NCI-H526 (cell line): ENCODE measurements around the gene RHOBTB3.

Source experiments
- DNase-seq, 2 experiments: peaks; one replicate each; lab custom pipeline; 2025; lab: John Stamatoyannopoulos, UW

Gene RHOBTB3

GRCh38 chr5:95713960-95714710, 17.0 kb upstream of the RHOBTB3 start:
- DNase-seq, result no peak

DNA sequence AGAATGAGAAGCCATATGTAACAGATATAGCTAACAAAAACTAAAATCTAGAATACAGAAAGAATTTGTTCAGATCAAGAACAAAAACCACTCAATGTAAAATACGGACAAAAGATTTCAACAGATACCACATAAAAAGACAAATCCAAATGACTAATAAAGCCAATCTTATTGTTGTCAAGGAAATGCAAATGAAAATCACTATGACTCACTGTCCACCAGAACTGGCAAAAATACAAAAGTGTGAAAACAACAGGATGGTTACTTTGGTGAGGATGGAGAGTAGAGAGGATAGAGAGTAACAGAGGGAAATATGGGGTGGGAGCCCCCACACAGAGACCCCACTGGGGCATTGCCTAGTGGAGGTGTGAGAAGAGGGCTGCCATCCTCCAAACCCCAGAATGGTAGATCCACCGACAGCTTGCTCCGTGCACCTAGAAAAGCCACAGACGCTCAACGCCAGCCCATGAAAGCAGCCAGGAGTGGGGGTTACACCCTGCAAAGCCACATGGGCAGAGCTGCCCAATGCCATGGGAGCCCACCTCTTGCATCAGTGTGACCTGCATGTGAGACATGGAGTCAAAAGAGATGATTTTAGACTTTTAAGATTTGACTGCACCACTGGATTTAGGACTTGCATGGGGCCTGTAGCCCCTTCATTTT, 15.2 kb upstream of the RHOBTB3 start:
- DNase-seq, result no peak

- no peak for DNase-seq
Measured at GRCh38 chr5:95717439-95717838, 13.7 kb upstream of the RHOBTB3 start.

- no peak for DNase-seq
Measured at GRCh38 chr5:95718203-95718602, 12.9 kb upstream of the RHOBTB3 start.

DNA sequence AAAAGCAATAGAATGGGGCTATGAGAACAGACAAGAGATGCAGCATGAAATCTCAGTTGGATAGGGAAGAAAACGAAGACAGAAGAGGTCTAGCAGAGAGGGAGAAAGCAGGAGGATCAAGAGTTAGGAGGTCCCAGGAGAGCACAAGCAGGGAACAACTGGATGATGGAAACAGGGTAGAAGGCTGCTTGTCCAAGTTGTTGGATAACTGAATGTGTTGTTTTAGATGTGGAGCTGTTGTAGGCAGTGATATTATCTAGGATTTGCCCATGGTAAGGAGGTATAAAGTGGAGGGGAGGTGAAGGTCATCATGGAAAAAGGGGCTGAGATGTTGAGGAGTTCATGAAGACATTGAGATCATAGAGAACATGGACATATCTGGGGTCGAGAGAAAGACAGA, 12.4 kb upstream of the RHOBTB3 start:
- no peak for DNase-seq

DNA sequence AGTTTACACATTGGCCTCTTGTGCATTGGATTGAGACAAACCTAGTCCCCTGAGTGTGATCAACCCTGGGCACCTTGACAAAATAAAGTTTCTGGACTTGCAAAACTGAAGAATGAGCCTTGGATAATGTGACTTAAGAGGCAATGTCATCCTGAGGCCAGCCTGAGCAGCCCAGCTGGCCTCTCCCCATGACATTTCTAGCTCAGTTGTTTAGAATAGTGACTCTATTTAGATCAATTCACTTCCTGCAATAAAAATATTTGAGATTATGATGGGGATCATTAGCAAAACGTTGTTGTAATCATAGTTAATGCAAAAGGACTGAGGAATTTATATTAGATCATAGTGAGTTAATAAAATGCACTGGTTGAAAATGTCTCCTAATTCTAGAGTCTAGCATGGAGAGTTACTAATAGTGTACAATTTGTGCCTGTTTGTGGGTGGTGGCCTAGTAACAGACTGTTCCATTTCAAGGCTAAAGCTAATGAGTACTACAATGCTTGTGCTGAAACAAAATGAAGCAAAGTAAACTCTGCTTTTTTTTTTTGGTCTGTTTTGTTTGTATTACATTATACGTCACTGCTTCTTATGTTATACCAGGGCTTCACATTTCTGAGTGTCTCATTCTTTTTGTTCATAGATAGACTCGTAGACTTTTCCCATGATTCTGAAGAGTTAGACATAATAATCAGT, 10.9 kb upstream of the RHOBTB3 start:
- no peak for DNase-seq

- DNase-seq, result no peak
Measured at GRCh38 chr5:95721582-95722295, 9.4 kb upstream of the RHOBTB3 start.

- no peak for DNase-seq
Measured at GRCh38 chr5:95723632-95724369, 7.3 kb upstream of the RHOBTB3 start.

- DNase-seq, result no peak
Measured at GRCh38 chr5:95725071-95725820, 5.9 kb upstream of the RHOBTB3 start.

DNA sequence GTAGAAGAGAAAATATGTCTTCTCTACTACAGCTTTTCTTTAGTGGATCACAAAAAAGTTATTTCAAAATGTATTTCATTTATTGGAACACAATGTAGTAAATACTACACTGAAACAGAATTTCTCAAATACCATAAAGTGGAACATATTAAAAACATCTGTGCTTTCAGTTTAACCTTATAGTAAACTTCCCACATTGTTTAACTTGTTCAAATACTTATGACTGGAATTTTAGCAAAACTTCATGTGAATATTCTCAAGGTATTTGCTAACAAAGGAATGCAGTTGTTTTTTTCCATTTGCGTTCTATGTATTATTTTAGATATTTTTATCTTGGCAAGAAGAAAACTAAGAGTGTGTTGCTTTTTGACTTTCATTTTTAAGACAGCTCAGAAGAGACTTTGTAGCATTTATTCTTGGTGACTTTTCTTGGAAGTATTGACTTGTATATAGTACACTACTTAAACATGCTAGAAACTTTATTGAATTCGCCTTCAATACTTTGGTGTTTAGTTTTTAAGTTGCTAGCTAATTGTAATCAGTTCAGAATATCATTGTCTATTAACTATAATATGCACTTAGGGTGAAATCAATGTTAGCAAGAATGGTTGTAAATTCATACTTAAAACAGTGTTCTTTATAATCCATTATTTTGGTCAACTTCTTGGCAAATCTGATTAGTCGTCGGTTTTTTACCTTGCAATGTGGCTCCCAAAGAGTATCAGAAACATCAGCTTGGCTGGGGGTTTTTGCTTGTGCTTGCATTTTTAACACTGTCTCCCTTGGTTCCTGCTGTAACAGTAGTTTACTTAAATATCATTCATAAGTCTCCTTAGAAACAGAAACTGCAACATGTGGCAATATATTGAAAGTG, 5.0 kb upstream of the RHOBTB3 start:
- no peak for DNase-seq

GRCh38 chr5:95726811-95727763, 4.0 kb upstream of the RHOBTB3 start:
- no peak for DNase-seq

DNA sequence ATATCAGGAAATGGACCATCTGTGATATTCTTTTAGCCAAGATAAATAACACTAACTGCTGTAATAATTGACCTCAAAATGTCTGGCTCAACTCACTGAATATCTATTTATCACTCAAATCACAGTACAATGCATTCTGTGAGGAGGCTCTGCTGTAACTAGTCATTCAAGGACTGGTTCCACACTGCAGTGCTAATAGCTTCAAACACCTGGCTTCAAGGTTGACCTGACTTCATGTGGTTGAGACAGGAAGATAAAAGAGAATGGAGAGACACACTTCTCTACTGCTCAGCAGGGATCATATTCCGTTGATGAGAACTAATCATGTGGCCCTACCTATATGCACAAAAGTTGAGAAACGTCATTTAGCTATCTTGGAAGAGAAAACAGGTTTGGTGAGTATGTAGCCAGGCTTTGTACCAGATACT, 3.4 kb upstream of the RHOBTB3 start:
- no peak for DNase-seq

DNA sequence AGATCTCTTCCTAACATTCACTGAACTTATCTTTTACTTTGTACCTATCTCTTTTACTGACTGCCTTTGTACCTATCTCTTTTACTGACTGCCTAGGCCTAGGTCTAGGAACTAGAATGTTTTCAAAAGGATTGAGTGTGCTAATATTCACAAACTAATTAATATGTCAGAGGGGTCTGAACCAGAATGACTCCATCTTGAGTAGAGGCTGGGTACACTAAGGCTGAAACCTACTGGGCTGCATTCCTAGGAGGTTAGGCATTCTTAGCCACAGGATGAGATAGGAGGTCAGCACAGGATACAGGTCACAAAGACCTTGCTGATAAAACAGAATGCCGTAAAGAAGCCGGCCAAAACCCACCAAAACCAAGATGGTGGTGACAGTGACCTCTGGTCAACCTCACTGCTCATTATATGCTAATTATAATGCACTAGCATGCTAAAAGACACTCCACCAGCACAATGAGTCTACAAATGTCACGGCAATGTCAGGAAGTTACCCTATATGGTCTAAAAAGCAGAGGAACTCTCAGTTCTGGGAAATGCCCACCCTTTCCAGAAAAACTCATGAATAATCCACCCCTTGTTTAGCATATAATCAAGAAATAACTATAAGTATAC, 2.5 kb upstream of the RHOBTB3 start:
- DNase-seq, result no peak

DNA sequence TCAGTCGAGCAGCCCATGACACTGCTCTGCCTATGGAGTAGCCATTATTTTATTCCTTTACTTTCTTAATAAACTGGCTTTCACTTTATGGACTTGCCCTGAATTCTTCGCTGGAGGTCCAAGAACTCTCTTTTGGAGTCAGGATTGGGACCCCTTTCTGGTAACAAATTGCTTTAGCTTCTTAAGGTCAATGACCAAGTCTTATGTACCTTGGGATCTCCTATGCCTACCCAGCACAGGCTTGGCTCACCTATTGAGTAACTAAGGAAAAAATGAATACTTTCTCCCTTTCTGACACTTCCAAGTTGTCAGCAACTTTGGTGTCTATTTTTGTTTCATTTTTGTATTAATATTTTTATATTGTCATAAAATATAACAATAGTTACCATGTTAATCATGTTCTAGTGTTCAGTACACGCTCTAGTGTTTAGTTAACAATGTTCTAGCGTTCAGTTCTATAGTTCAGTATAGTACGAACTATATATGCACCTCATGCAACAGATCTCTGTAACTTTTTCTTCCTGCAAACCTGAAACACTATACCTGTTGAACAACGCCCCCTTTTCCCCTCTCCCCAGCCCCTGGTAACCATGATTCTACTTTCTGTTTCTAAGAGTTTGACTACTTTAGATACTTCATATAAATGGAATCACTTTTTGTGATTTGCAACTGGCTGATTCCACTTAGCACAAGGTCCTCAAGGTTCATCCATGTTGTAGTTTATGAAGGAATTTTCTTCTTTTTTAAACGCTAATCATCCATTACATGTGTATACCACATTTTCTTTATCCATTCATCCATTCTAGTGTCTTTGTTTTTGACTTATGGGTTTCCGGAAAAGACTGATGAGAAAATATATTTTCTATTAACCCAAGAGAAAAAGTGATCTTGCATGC, 1.8 kb upstream of the RHOBTB3 start:
- no peak for DNase-seq

DNA sequence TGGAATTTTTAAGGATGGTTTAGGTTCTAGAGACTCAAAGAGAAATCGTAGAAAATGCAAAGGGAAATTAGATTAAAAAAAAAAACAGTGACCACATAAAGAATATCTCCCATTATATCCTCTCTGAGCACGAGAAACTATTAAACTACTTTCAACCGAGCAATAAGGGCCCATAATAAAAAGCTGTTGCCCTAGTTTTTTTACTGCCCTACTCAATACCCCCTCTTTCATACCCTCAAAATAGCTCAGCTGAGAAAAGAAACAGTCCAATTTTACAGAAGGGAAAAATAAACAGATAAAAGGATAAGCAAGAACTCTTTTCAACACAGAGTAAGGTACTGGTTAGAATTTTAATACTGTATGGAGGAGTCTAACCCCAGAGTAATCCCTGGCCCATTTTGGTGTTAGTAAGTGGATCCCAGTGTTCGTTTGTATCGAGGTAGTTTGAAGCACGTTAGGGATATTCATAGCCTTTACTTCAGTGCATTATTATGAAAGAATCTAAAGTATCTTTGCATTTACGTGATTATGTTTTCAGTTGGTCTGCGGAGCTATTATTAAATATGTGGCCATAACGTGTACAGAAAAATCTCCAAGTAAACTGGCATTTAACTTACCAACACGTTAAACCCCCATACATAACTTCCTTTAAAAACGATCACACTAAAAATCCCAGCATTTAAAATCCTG, 980 bp upstream of the RHOBTB3 start:
- no peak for DNase-seq
